Measurements from ENCODE around the gene FRY.

FRY gene

GRCh38 chr13:32225481-32225931 is 193.9 kb downstream of the FRY start:
- H3K4me3 ChIP-seq (replicated peaks; ENCODE audit: insufficient read depth, low read length) = no peak overlapping the region
- TF ChIP-seq REST (IDR thresholded peaks at IDR 0.05; ENCODE audit: insufficient replicate concordance, low read depth) = no peak
- TF ChIP-seq GABPA (IDR thresholded peaks at IDR 0.05; ENCODE audit: low read depth) = no peak
- no peak for TF ChIP-seq CTCF (IDR thresholded peaks at IDR 0.05; ENCODE audit: insufficient read depth, low read length)
- TF ChIP-seq SPI1 (IDR thresholded peaks at IDR 0.05; ENCODE audit: borderline replicate concordance, low read depth) = no peak
- no peak for TF ChIP-seq POLR2AphosphoS5 (IDR thresholded peaks at IDR 0.05; ENCODE audit: low read depth)
- no peaks in the 10 kb centered on the region for H3K27me3 ChIP-seq (ENCODE audit: insufficient read depth, poor library complexity, severe bottlenecking)
- no peak for DNase-seq (ENCODE audit: low read depth in 1 of 2, low spot score in 1 of 2)
- H3K27ac ChIP-seq (replicated peaks) = no peak overlapping the region

GRCh38 chr13:32228330-32229041 is 196.9 kb downstream of the FRY start:
- Histone ChIP-seq H3K4me3 (replicated peaks; ENCODE audit: insufficient read depth, low read length) (no peak overlapping the region), H3K27ac (replicated peaks) (no peak overlapping the region), H3K27me3 (ENCODE audit: insufficient read depth, poor library complexity, severe bottlenecking) (no peaks in the 10 kb centered on the region)
- DNase-seq (ENCODE audit: low read depth in 1 of 2, low spot score in 1 of 2) = no peak
- TF ChIP-seq CTCF (IDR thresholded peaks at IDR 0.05; ENCODE audit: insufficient read depth, low read length) (no peak), GABPA (IDR thresholded peaks at IDR 0.05; ENCODE audit: low read depth) (no peak), POLR2AphosphoS5 (IDR thresholded peaks at IDR 0.05; ENCODE audit: low read depth) (no peak), REST (IDR thresholded peaks at IDR 0.05; ENCODE audit: insufficient replicate concordance, low read depth) (no peak), SPI1 (IDR thresholded peaks at IDR 0.05; ENCODE audit: borderline replicate concordance, low read depth) (no peak)

- H3K27me3 ChIP-seq (ENCODE audit: insufficient read depth, poor library complexity, severe bottlenecking) = no peaks in the 10 kb centered on the region
- H3K4me3 ChIP-seq (replicated peaks; ENCODE audit: insufficient read depth, low read length) = no peak overlapping the region
- DNase-seq (ENCODE audit: low read depth in 1 of 2, low spot score in 1 of 2) = no peak
- TF ChIP-seq POLR2AphosphoS5 (IDR thresholded peaks at IDR 0.05; ENCODE audit: low read depth) (no peak), REST (IDR thresholded peaks at IDR 0.05; ENCODE audit: insufficient replicate concordance, low read depth) (no peak), GABPA (IDR thresholded peaks at IDR 0.05; ENCODE audit: low read depth) (no peak), SPI1 (IDR thresholded peaks at IDR 0.05; ENCODE audit: borderline replicate concordance, low read depth) (no peak), CTCF (IDR thresholded peaks at IDR 0.05; ENCODE audit: insufficient read depth, low read length) (no peak)
- H3K27ac ChIP-seq (replicated peaks) = no peak overlapping the region
Observed at GRCh38 chr13:32229443-32229842, 197.9 kb downstream of the FRY start.

Measured in HL-60 (cell line).